Erythroblast (primary cell): Measurements from ENCODE around the gene FSD1.

Experiments
- GATA1 ChIP-seq: IDR thresholded peaks from 2 replicates; pipeline ENCODE4 v1.6.1; 2011; ENCODE audit warnings: low read depth, mild to moderate bottlenecking, control low read depth, low read length, moderate library complexity
- POLR2A ChIP-seq: IDR thresholded peaks from 2 replicates; pipeline ENCODE4 v1.6.1; 2011; ENCODE audit warnings: mild to moderate bottlenecking, low read length

DNA sequence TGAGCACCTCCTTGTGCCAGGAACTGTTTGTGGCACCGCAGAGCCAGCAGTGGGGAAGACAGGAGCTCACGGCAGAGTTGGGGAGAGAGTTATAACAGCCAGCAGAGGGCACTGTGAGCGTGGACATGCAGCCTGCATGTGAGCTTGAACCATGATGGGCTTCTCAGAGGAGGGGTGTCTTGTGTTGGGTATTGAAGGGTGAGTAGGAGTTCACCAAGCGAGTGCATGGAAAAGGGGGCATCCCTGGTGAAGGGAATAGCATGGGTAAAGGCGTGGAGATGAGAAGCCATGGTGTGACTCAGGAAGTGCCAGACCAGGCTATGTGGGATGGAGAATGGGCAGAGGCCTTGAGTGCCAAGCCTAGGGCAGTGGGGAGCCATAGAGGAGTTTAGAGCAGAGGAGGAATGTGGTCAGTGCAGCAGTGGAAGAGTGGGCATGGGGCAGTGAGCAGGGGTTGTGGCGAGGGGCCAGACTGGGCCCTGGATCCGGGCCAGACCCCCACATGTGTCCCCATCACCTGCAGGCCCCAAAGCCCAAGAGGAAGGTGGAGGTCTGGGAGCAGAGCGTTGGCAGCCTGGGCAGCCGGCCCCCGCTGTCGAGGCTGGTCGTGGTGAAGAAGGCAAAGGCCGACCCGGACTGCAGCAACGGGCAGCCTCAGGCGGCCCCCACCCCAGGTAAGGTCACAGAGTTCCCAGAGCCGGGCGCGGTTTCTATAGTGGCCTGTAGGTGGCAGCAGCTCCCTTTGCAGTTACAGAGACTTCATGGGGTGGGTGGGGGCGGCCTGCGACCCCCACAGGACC lies 37.1 kb upstream of the FSD1 start:
- no peak for TF ChIP-seq POLR2A
- TF ChIP-seq GATA1: no peak
